GM20431 (cell line): ENCODE results near the gene PKD2.

Experiments used
- in situ Hi-C: fragments of 300-500 bp; cut with MseI, MboI; formaldehyde crosslinking; loops from one replicate; pipeline ENCODE4 v1.15.0; 2020; ENCODE audit warnings: low sequenced_read_pairs; ENCODE audit not compliant: unreplicated experiment

PKD2 gene

GRCh38 chr4:88058295-88058694 is 50.9 kb downstream of the PKD2 start:
- in situ Hi-C loops = no loop called here

GRCh38 chr4:88059766-88060165 is 52.3 kb downstream of the PKD2 start:
- in situ Hi-C loops = no loop called here

DNA sequence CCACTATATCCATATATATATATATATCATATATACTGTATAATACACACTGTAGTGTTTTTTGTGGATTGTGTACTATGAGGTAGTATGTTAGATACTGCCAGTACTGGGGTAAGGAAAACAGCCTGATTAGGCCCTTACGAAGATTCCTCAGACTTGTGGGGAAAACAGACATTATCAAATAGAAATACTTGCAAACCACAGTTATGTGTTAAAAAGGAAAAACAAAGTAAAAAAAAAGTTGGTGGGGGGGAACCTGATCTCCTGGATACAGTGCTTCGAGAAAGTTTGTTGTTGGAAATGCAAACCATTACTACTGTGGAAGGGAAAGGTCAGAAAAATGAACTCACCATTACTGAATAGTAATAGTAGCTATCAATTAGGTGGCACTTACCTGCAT is 53.0 kb downstream of the PKD2 start:
- in situ Hi-C loops = no loop called here

DNA sequence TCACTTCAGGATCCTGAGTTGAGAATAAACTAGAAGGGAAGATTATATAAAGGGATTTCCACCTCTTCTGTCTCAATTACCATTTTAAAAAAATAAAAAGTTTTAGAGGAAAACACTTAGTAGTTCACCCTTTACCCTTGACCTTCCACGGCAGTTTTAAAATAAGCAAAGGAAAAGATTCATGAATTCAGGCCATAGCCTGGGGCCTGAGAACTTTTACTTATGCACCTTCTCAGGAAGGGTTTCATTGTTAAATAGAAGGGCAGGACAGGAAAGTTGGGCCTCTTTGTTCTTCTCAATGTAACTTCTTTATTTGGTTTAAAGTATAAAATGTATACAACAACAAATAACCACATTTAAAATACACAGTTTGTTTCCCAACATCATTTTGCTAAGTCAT is 54.9 kb downstream of the PKD2 start:
- in situ Hi-C loops = no loop called here

DNA sequence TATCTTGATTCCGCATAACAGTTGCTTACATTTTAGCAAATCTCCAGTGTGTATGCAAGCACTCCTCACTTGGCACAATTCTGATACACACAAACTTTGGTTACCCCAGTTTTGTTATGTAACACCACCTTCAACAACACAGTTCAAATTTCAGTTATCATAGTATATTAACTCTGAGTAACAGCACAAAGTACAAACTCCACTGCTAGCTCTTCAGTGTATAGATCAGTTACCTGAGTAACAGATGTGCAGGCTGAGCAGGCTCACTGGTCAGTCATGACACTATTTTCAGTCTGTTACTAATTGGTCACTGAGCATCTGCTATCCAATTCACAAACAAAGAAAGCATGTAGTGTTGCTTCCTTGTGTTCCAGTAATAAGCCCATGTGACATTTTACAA is 55.4 kb downstream of the PKD2 start:
- in situ Hi-C loops = no loop called here

DNA sequence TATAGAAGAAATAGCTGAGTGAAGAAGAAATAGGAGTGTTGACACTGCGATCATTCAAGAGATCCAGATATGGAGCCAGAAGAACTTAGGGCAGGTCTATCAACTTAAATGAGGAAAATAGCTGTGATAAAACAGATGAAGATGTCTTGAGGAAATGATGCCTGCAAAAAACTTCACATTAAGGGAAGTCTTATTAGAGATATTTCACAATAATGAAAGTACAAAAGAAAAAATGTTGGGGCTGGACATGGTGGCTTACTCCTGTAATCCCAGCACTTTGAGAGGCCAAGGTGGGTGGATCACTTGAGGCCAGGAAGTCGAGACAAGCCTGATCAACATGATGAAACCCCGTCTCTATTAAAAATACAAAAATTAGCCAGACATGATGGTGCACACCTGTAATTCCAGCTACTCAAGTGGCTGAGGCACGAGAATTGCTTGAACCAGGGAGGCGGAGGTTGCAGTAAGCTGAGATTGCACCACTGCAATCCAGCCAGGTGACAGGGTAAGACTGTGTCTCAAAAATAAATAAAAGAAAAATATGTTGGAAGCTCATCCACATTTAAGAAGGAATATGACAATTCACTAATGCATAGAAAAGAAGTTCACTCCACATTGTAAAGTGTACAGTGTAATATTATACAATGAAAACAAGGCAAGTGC is 56.3 kb downstream of the PKD2 start:
- in situ Hi-C loops = no loop called here

DNA sequence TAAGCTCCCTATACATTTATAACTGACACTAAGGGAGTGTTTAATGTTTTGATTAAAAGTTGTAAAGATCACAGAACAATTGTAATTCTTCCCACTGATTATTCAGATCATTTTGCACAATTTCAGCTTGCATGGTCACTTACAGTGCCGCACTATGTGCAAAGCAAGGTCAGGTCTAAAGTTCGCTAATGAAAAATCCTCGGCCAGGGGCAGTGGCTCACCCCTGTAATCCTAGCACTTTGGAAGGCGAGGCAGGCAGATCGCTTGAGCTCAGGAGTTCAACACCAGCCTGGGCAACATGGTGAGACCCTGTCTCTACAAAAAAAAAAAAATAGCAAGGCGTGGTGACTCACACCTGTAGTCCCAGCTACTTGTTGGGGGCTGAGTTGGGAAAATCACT is 57.0 kb downstream of the PKD2 start:
- in situ Hi-C loops = no loop called here

DNA sequence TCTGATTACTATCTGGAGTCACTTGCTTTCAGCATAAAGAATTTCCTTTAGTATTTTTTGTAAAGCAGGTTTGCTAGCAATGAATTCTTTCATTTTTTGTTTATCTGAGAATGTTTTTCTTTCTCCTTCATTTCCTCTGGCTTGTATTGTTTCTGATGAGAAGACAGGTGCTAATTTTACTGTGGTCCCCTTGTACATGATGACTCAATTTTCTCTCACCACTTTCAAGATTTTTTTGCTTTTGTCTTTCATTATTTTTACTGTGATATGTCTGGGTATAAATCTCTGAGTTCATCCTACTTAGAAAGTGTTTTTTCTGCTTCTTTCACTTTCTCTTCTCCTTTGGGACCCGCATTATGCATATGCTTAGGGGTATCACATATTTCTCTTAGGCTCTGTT is 62.6 kb downstream of the PKD2 start:
- in situ Hi-C loops = no loop called here

DNA sequence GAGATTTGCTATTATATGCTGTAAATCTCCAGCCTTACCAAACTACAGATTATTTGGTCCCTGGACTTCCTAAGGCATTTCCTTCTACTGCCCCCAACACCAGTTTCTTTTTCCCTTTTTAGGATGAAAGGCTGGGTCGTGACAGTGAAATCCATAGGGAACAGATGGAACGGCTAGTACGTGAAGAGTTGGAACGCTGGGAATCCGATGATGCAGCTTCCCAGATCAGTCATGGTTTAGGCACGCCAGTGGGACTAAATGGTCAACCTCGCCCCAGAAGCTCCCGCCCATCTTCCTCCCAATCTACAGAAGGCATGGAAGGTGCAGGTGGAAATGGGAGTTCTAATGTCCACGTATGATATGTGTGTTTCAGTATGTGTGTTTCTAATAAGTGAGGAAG is 67.9 kb downstream of the PKD2 start:
- in situ Hi-C loops = no loop called here

DNA sequence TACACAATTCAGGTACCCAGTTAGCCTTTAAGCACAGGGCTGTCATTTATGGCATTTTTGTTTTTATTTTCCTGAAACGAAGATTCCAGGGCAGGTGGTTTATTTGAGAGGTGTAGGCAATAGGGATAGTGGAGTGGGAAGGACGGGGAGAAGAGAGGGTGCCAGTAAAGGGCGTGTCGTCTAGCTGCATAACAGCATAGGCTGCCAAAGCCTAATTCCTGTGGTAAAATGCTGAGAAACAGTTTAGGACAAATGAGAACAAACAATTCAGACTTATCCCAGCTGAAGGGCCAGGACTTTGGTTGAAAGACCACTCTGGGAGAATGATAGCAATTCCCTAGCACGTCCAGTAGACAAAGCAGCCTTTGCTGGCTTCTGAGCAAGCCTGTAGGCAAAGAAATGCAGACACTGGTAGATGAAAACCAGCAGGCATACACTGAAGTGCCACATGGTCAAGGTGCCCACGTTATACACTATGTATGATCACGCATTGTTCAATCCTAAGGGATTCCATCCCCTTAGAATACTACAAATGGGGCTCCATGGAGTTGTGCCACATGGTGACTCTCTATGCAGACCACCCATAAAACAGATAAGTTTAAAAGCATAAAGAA is 70.6 kb downstream of the PKD2 start:
- in situ Hi-C loops = no loop called here

GRCh38 chr4:88078579-88078978 is 71.1 kb downstream of the PKD2 start:
- in situ Hi-C loops = no loop called here

DNA sequence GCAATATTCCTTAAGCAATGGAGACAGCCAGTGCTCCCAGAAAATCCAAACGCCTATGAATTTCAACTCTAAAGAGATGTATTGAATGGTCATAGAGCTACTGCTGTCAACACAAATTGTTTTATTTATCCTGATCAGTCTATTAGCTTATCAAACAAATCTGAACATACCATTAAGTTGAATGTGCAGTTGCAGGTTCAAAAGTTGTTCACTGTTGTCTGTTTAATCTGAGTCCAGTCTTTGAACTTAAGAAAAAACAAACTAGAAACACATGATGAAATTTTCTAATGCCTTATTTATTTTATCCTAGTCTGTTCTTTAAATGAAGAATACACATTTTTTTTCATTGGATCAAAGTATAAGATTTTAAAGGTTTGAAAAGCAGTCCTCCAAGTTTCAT is 73.2 kb downstream of the PKD2 start:
- in situ Hi-C loops = no loop called here

DNA sequence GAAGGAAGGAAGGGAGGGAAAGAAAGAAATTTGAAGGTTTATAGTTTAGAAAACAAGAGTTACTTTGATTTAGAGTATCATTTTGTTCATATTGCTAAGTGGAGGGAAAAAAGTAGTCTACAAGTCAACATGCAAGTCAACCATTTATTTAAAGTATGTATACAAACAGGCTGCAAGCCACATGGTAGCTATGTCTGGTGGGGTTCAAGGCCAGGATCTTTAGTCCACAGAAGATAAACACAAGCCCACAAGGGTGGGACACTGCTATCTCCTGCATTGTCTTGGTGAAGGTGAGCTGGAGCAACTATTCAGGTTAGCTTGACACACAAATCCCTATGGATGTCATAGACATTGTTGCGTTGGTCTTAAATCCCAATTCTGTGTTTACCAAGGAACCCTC is 79.6 kb downstream of the PKD2 start:
- in situ Hi-C loops = no loop called here

DNA sequence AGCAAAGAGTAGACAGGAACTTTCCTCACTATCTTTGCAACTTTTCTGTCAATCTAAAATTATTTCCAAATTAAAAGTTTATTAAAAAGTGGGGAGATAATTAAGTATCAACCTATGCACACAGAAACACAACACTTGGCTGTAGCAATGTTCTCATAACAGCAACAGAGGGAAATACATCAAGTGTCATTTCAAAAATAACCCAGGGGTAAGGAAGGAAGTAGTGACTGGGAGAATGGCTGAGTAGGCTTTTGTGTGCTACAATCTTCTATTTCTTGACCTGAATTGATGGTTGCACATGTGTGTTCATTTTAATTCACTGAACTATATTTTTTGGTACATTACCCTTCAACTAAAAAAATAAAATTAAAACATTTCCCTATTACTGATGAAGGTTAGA is 83.5 kb downstream of the PKD2 start:
- in situ Hi-C loops = no loop called here

GRCh38 chr4:88091378-88091777 is 83.9 kb downstream of the PKD2 start:
- in situ Hi-C loops = no loop called here

GRCh38 chr4:88093874-88094273 is 86.4 kb downstream of the PKD2 start:
- in situ Hi-C loops = no loop called here

- in situ Hi-C loops = no loop called here
Measured at GRCh38 chr4:88097301-88097700, 89.9 kb downstream of the PKD2 start.

- in situ Hi-C loops = no loop called here
Measured at GRCh38 chr4:88097781-88098180, 90.3 kb downstream of the PKD2 start.

DNA sequence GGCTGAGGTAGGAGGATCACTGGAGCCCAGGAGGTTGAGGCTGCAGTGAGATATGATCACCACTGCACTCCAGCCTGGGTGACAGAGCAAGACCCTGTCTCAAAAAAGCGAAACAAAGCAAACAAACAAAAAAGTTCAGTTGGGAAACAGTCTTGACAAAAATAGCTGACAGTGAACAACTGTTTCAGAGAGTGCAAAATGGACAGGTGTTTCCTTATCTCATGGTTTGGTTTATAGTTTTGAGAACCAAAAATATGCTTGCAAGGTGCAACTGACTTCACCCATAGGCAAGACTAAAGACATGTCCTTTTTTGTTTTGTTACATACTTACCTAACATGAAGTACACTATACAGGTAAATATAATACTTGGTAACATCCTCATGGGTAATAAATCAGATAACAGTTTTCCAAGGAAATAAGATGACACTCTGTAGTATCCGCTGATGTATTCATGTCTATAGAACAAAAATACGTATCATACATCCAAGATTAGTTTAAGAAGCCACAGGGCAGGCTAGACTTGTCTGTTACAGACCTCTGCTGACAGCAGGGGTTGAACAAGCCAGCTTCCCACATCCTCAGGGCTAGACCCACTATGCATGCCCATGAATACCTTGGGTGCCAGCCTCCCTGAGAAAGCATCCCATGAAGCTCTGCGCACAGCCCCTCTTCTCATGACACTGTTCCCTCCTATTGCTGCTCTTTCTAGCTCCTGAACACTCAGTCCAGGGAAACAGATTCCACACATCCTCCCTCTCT is 91.7 kb downstream of the PKD2 start:
- in situ Hi-C loops = no loop called here

DNA sequence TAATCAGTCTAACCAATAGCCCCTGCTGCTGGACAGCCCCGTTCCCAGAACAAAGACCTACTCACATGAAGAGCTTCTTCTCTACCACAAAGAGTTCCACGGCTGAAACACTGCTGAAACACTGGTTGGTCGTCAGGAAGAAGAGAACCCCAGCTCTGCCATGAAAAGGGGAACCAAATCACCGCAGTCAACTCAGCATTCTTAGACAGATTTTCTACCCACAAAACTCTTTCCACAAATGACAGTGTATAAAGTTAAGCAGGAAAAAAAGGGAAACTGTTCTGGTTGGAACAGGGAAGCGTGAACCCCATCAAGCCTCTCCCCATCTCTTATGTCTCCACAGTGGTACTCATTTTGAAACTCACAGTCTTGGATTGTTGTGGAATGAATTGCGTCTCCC is 93.7 kb downstream of the PKD2 start:
- in situ Hi-C loops = no loop called here

- in situ Hi-C loops = no loop called here
Measured at GRCh38 chr4:88102026-88102425, 94.6 kb downstream of the PKD2 start.
